CD14-positive monocyte (primary cell): ENCODE results near the gene OSBPL6. TPM values are rescaled to one million over a fixed set of nuclear protein-coding genes. Genes with fewer than 3 reads are reported as not detected.

ENCODE experiments used
- DNase-seq, 3 donors: peaks; one replicate each; pipeline ENCODE4 v3.0.0-alpha.2; 2011 to 2022
- H2AFZ ChIP-seq: 2 replicates; pipeline ENCODE4 v1.6.0; 2012; ENCODE audit warnings: mild to moderate bottlenecking, low read depth, low read length, inconsistent platforms; ENCODE audit not compliant: insufficient read depth, poor library complexity, severe bottlenecking
- H3K27ac ChIP-seq, 2 donors: 1 replicate in 1 of 2; 2 replicates in 1 of 2; pipeline ENCODE4 v1.5.1; 2012 to 2013; ENCODE audit warnings: low read length in 2 of 2, control low read depth in 1 of 2, inconsistent platforms in 1 of 2, low read depth in 1 of 2, mild to moderate bottlenecking in 1 of 2
- H3K27me3 ChIP-seq, 2 donors: one replicate each; pipeline versions ENCODE4 v1.6.0 to v1.6.1; 2011 to 2013; ENCODE audit warnings: low read length in 2 of 2; ENCODE audit not compliant: control insufficient read depth in 2 of 2, insufficient read depth in 2 of 2
- H3K36me3 ChIP-seq, 2 donors: replicated peaks in 1 of 2; 1 replicate in 1 of 2; 2 replicates in 1 of 2; pipeline versions ENCODE4 v1.5.1 to v1.6.1; 2012 to 2013; ENCODE audit warnings: low read length in 2 of 2, control low read depth in 1 of 2, inconsistent platforms in 1 of 2, mild to moderate bottlenecking in 1 of 2; ENCODE audit not compliant: insufficient read depth in 2 of 2, control insufficient read depth in 1 of 2
- H3K4me1 ChIP-seq, 2 donors: 1 replicate in 1 of 2; 2 replicates in 1 of 2; pipeline versions ENCODE4 v1.5.1 to v1.6.1; 2012 to 2013; ENCODE audit warnings: low read length in 2 of 2, control low read depth in 1 of 2, inconsistent platforms in 1 of 2, mild to moderate bottlenecking in 1 of 2, moderate library complexity in 1 of 2; ENCODE audit not compliant: insufficient read depth in 2 of 2, control insufficient read depth in 1 of 2
- H3K4me2 ChIP-seq: replicated peaks from 2 replicates; pipeline ENCODE3; 2012; ENCODE audit warnings: low read length, moderate library complexity, mild to moderate bottlenecking; ENCODE audit not compliant: poor library complexity, severe bottlenecking; ENCODE audit errors: extremely low read depth
- H3K4me3 ChIP-seq, 3 experiments: fragments of 200-600 bp in 1 of 3; sonication (generic) in 1 of 3; replicated peaks in 1 of 3; 1 replicate in 2 of 3; 2 replicates in 1 of 3; pipeline ENCODE4 v1.5.1; 2011 to 2013; ENCODE audit warnings: low read length in 3 of 3, mild to moderate bottlenecking in 3 of 3, control low read depth in 2 of 3, low read depth in 2 of 3, inconsistent platforms in 1 of 3, moderate library complexity in 1 of 3
- H3K79me2 ChIP-seq: 2 replicates; pipeline ENCODE4 v1.6.0; 2012; ENCODE audit warnings: mild to moderate bottlenecking, control low read depth, inconsistent platforms, low read length, moderate library complexity; ENCODE audit not compliant: insufficient read depth
- H3K9ac ChIP-seq: 2 replicates; pipeline ENCODE4 v1.6.0; 2017; ENCODE audit warnings: low read length, mild to moderate bottlenecking; ENCODE audit not compliant: insufficient read depth, poor library complexity, severe bottlenecking
- H3K9me3 ChIP-seq, 2 donors: replicated peaks in 1 of 2; 1 replicate in 1 of 2; 2 replicates in 1 of 2; pipeline versions ENCODE4 v1.5.1 to v1.6.1; 2012 to 2013; ENCODE audit warnings: low read length in 2 of 2, control low read depth in 1 of 2; ENCODE audit not compliant: control insufficient read depth in 1 of 2, insufficient read depth in 1 of 2
- H4K20me1 ChIP-seq: 2 replicates; pipeline ENCODE4 v1.6.0; 2012; ENCODE audit warnings: mild to moderate bottlenecking, low read length, control low read depth, moderate library complexity; ENCODE audit not compliant: insufficient read depth
- H3K27ac Mint-ChIP-seq, 7 donors: one replicate each; pipeline ENCODE4 v1.8.0; 2020; ENCODE audit warnings: mild to moderate bottlenecking in 7 of 7, mixed read lengths in 7 of 7, moderate library complexity in 6 of 7, inconsistent platforms in 2 of 7
- H3K27me3 Mint-ChIP-seq, 3 donors: one replicate each; pipeline ENCODE4 v1.8.0; 2021 to 2022; ENCODE audit warnings: low read depth in 3 of 3, mild to moderate bottlenecking in 3 of 3, mixed read lengths in 3 of 3, moderate library complexity in 3 of 3, inconsistent platforms in 1 of 3
- H3K36me3 Mint-ChIP-seq, 2 donors: one replicate each; pipeline ENCODE4 v1.8.0; 2020; ENCODE audit warnings: mixed read lengths in 2 of 2, inconsistent platforms in 1 of 2, mild to moderate bottlenecking in 1 of 2
- H3K4me1 Mint-ChIP-seq: one replicate; pipeline ENCODE4 v1.8.0; 2020; ENCODE audit warnings: mild to moderate bottlenecking, mixed read lengths
- H3K4me3 Mint-ChIP-seq, 2 donors: one replicate each; pipeline ENCODE4 v1.8.0; 2020; ENCODE audit warnings: mild to moderate bottlenecking in 2 of 2, mixed read lengths in 2 of 2, moderate library complexity in 1 of 2
- H3K9me3 Mint-ChIP-seq, 7 donors: one replicate each; pipeline ENCODE4 v1.8.0; 2020 to 2022; ENCODE audit warnings: mixed read lengths in 7 of 7, mild to moderate bottlenecking in 6 of 7, moderate library complexity in 6 of 7, inconsistent platforms in 2 of 7
- whole genome bisulfite sequencing: methylation state at CpG from one replicate; pipeline ENCODE4 v1.1.5; 2013; ENCODE audit warnings: missing lambda C conversion rate; ENCODE audit not compliant: insufficient coverage; 5-methylcytosine and 5-hydroxymethylcytosine counted together
- intact Hi-C, 2 donors: fragments of 100-400 bp; cut with micrococcal nuclease; formaldehyde crosslinking; loops; one replicate each; pipeline versions ENCODE4 v1.15.0 to v1.15.1; 2023
- polyA plus RNA-seq, 3 donors: library from polyadenylated mRNA; depleted of rRNA in 1 of 3; unstranded in 2 of 3; stranded (reverse) in 1 of 3; fragments of 300-500 nt in 2 of 3; fragments of >200 nt in 1 of 3; fragmentation: Illumina TruSeq in 2 of 3; gene quantifications; 1 replicate in 2 of 3; 2 replicates in 1 of 3; pipeline ENCODE4 v1.2.3, GENCODE V29; 2012 to 2021
- TF ChIP-seq, protein P1 (sequence below): fragments of 200-600 bp; IDR thresholded peaks from one replicate; pipeline ENCODE4 v1.8.0; 2022; ENCODE audit warnings: antibody characterized with exemption, mild to moderate bottlenecking

The OSBPL6 gene
- polyA plus RNA-seq, 3 donors, result not detected

DNA sequence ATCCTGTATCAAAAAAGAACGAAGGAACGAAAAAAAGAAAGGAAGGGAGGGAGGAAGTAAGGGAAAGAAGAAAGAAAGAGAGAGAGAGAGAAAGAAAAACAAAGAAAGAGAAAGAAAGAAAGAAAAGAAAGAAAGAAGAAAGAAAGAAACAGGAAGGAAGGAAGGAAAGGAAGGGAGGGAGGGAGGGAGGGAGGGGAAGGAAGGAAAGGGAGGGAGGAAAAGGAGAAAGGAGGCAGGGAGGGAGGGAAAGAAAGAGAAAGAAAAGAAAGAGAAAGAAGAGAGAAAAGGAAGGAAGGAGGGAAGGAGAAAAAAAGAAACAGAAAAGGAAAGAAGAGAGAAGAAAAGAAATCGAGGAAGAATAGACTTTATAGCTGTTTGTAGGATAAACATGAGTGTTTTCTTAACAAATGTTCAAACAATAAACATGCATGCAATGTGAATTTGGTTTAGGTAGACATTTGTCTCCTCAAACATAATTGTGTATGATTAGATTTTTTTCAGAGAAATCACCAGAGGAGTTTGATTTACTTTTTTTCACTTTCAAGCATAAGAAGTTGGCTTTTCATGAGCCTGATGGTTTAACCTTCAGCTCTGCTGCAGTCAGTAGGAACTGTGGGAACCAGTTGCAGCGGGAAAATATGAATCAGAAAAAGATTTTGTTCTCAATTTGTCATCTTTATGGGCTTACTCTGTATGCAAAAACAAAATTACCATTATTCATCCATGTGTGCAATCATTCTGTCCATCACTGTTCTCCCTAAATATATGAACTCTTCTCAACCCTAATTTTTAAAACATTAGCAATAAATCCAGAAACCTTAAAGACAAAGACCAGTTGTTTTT, 185.1 kb downstream of the OSBPL6 start:
- no peak overlapping the region for H3K4me3 ChIP-seq

DNA sequence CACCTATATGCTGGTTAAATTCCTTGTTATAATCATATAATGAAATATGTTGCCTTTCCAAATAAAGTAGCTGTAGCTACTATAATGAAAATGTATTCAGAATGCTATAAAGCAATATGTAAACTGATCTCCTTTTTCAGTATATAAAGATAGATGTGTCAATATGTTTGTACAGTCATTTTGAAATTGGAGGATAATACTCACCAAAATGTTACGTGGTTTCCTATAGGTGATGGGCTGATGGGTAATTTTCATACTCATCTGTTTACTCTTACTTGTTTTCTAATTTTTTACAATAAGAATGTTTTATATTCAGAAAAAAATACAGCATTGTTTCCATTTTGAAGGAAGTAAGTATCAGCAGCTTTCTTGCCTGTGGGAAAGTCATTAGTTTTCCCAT, 186.5 kb downstream of the OSBPL6 start:
- Mint-ChIP-seq H3K4me1 (no peaks in the 10 kb centered on the region), H3K4me3 (no peak overlapping the region), H3K27me3 (peaks cover 0 to 3% (median 2%) of the 10 kb centered on the region in 3 donors), H3K27ac (no peak overlapping the region), H3K9me3 (peaks cover 0 to 6% (median 3%) of the 10 kb centered on the region in 7 donors), H3K36me3 (no peaks in the 10 kb centered on the region)
- TF ChIP-seq, protein P1, sequence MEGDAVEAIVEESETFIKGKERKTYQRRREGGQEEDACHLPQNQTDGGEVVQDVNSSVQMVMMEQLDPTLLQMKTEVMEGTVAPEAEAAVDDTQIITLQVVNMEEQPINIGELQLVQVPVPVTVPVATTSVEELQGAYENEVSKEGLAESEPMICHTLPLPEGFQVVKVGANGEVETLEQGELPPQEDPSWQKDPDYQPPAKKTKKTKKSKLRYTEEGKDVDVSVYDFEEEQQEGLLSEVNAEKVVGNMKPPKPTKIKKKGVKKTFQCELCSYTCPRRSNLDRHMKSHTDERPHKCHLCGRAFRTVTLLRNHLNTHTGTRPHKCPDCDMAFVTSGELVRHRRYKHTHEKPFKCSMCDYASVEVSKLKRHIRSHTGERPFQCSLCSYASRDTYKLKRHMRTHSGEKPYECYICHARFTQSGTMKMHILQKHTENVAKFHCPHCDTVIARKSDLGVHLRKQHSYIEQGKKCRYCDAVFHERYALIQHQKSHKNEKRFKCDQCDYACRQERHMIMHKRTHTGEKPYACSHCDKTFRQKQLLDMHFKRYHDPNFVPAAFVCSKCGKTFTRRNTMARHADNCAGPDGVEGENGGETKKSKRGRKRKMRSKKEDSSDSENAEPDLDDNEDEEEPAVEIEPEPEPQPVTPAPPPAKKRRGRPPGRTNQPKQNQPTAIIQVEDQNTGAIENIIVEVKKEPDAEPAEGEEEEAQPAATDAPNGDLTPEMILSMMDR, result no peak
- H3K79me2 ChIP-seq, result no peaks in the 10 kb centered on the region
- WGBS, result no CpG with 5 or more reads among the region's 1 CpG
- no peak overlapping the region for H2AFZ ChIP-seq
- H4K20me1 ChIP-seq, result no peaks in the 10 kb centered on the region
- intact Hi-C loops, result no loop called here
- no peaks in the 10 kb centered on the region for H3K27me3 ChIP-seq
- H3K4me3 ChIP-seq, result no peak overlapping the region
- no peaks in the 10 kb centered on the region for H3K36me3 ChIP-seq
- no peak overlapping the region for H3K4me2 ChIP-seq
- no peak overlapping the region for H3K9ac ChIP-seq
- H3K4me1 ChIP-seq, result no peaks in the 10 kb centered on the region
- H3K27ac ChIP-seq, result no peak overlapping the region
- no peak for DNase-seq
- no peaks in the 10 kb centered on the region for H3K9me3 ChIP-seq

More for the DNA sequence above, 185.1 kb downstream of the OSBPL6 start:
- Mint-ChIP-seq H3K4me3 (no peak overlapping the region), H3K27me3 (peaks cover 0 to 3% (median 2%) of the 10 kb centered on the region in 3 donors), H3K9me3 (peaks cover 0 to 10% (median 3%) of the 10 kb centered on the region in 7 donors), H3K27ac (no peak overlapping the region), H3K36me3 (no peaks in the 10 kb centered on the region), H3K4me1 (no peaks in the 10 kb centered on the region)
- H3K79me2 ChIP-seq, result no peaks in the 10 kb centered on the region
- no peaks in the 10 kb centered on the region for H3K27me3 ChIP-seq
- H3K27ac ChIP-seq, result no peak overlapping the region
- WGBS, result 100% methylated on average over 3 of the region's 4 CpGs
- no peak for DNase-seq
- H3K9me3 ChIP-seq, result no peaks in the 10 kb centered on the region
- H3K4me1 ChIP-seq, result no peaks in the 10 kb centered on the region
- H3K36me3 ChIP-seq, result no peaks in the 10 kb centered on the region
- H3K9ac ChIP-seq, result no peak overlapping the region
- intact Hi-C loops, result no loop called here
- TF ChIP-seq, protein P1, result no peak
- H4K20me1 ChIP-seq, result no peaks in the 10 kb centered on the region
- no peak overlapping the region for H3K4me2 ChIP-seq
- H2AFZ ChIP-seq, result no peak overlapping the region
